Posterior cingulate gyrus (tissue), 11 donors: ENCODE data around the gene ATXN3L.
"Not testable (repeated sequence)": the region's sequence is repeated elsewhere in the genome, so short reads cannot be mapped to it uniquely, and the experiment has no call there.

Source experiments
- DNase-seq, 10 donors: peaks; one replicate each; pipeline versions ENCODE4 v3.0.0 to v3.0.0-alpha.2; 2020 to 2021; ENCODE audit warnings: mixed read lengths in 3 of 10
- intact Hi-C: fragments of 100-400 bp; cut with DNase I; formaldehyde crosslinking; loops from one replicate; pipeline ENCODE4 v1.15.1; 2023

Gene ATXN3L

GRCh38 chrX:13309631-13310030 lies 10.2 kb downstream of the ATXN3L start:
- DNase-seq: no peak
- intact Hi-C loops: no loop called here

- no peak for DNase-seq
- intact Hi-C loops: no loop called here
These were observed 12.8 kb downstream of the ATXN3L start for GRCh38 chrX:13307041-13307440.

- intact Hi-C loops: no loop called here
- no peak for DNase-seq
These were observed 14.7 kb downstream of the ATXN3L start for GRCh38 chrX:13305108-13305507.

GRCh38 chrX:13304052-13304451 lies 15.8 kb downstream of the ATXN3L start:
- no peak for DNase-seq
- intact Hi-C loops: no loop called here

GRCh38 chrX:13303248-13303647 lies 16.6 kb downstream of the ATXN3L start:
- DNase-seq, intact Hi-C loops: not testable (repeated sequence)

GRCh38 chrX:13298836-13299235 lies 21.0 kb downstream of the ATXN3L start:
- intact Hi-C loops: no loop called here
- DNase-seq: no peak

- intact Hi-C loops: no loop called here
- no peak for DNase-seq
These were observed 24.0 kb downstream of the ATXN3L start for GRCh38 chrX:13295841-13296240.

- DNase-seq: no peak
- intact Hi-C loops: no loop called here
These were observed 26.2 kb downstream of the ATXN3L start for GRCh38 chrX:13293700-13294099.

- intact Hi-C loops: no loop called here
- DNase-seq: peak in 1 of 10 donors; percentile 57
These were observed 28.8 kb downstream of the ATXN3L start for GRCh38 chrX:13290891-13291614.

- intact Hi-C loops: no loop called here
- DNase-seq: no peak
These were observed 31.2 kb downstream of the ATXN3L start for GRCh38 chrX:13288671-13289070.

GRCh38 chrX:13287816-13288215 lies 32.0 kb downstream of the ATXN3L start:
- intact Hi-C loops: no loop called here
- DNase-seq: no peak

- no peak for DNase-seq
- intact Hi-C loops: no loop called here
These were observed 34.2 kb downstream of the ATXN3L start for GRCh38 chrX:13285693-13286092.

- DNase-seq: no peak
- intact Hi-C loops: no loop called here
These were observed 34.6 kb downstream of the ATXN3L start for GRCh38 chrX:13285229-13285628.

- intact Hi-C loops: no loop called here
- no peak for DNase-seq
These were observed 35.3 kb downstream of the ATXN3L start for GRCh38 chrX:13284570-13284969.

GRCh38 chrX:13283950-13284546 lies 35.8 kb downstream of the ATXN3L start:
- intact Hi-C loops: no loop called here
- DNase-seq: no peak

- intact Hi-C loops: no loop called here
- DNase-seq: no peak
These were observed 36.3 kb downstream of the ATXN3L start for GRCh38 chrX:13283512-13283911.

GRCh38 chrX:13281289-13281688 lies 38.6 kb downstream of the ATXN3L start:
- no peak for DNase-seq
- intact Hi-C loops: no loop called here

- intact Hi-C loops: no loop called here
- DNase-seq: no peak
These were observed 40.4 kb downstream of the ATXN3L start for GRCh38 chrX:13279279-13280018.

- DNase-seq: no peak
- intact Hi-C loops: no loop called here
These were observed 42.3 kb downstream of the ATXN3L start for GRCh38 chrX:13277539-13277938.

- no peak for DNase-seq
- intact Hi-C loops: no loop called here
These were observed 42.9 kb downstream of the ATXN3L start for GRCh38 chrX:13276991-13277390.

- DNase-seq: no peak
- intact Hi-C loops: no loop called here
These were observed 44.8 kb downstream of the ATXN3L start for GRCh38 chrX:13275031-13275430.

- DNase-seq: no peak
- intact Hi-C loops: no loop called here
These were observed 47.4 kb downstream of the ATXN3L start for GRCh38 chrX:13272426-13272825.
